Neural cell (in vitro differentiated cells): ENCODE data around the gene LMBRD1.

Experiments
- CTCF ChIP-seq: fragments of 450-650 bp; IDR thresholded peaks from 2 replicates; pipeline ENCODE4 v1.5.1; 2014; ENCODE audit warnings: antibody characterized with exemption, mild to moderate bottlenecking, moderate library complexity; ENCODE audit not compliant: poor library complexity, severe bottlenecking
- EP300 ChIP-seq: fragments of 450-650 bp; conservative IDR thresholded peaks from 2 replicates; pipeline ENCODE4 v1.6.1; 2014; ENCODE audit warnings: antibody characterized with exemption, mild to moderate bottlenecking, moderate library complexity; ENCODE audit not compliant: poor library complexity, severe bottlenecking
- EZH2 ChIP-seq: fragments of 200-600, 300-800 bp; shearing (Covaris generic), sonication (generic); IDR thresholded peaks from 2 replicates; pipeline ENCODE4 v1.6.1; 2014; ENCODE audit warnings: antibody characterized with exemption, low read length, borderline replicate concordance, mild to moderate bottlenecking; ENCODE audit not compliant: insufficient read depth, poor library complexity, severe bottlenecking
- POLR2AphosphoS5 ChIP-seq: IDR thresholded peaks from 2 replicates; pipeline ENCODE4 v1.6.1; 2012
- RAD21 ChIP-seq: fragments of 450-650 bp; conservative IDR thresholded peaks from 2 replicates; pipeline ENCODE4 v1.6.1; 2014; ENCODE audit warnings: antibody characterized with exemption, mild to moderate bottlenecking, moderate library complexity
- TAF1 ChIP-seq: IDR thresholded peaks from 2 replicates; pipeline ENCODE4 v1.6.1; 2012; ENCODE audit warnings: low read depth
- TF ChIP-seq, protein P1 (sequence below): IDR thresholded peaks from 2 replicates; pipeline ENCODE4 v1.6.1; 2012; ENCODE audit warnings: borderline replicate concordance

DNA sequence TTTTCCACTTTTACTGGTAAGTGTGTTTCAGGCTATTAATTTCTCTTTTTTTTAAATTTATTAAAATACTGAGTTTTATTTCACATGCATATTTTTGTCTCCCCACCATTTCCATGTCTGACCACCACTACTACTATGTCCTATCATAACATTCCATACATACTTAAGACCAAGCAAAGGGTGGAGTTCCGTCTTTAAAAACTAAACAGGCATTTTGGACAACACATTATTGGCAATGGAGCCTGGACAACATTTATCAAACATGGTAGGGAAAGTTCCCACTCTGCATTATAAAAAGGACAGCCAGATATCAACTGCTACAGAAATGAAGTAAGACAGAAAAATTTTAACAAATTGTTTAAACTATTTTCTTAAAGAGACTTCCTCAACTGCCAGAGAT is 91.9 kb downstream of the LMBRD1 start:
- TF ChIP-seq EZH2 (no peak), CTCF (no peak), RAD21 (no peak), TAF1 (no peak), POLR2AphosphoS5 (no peak), EP300 (no peak)
- TF ChIP-seq, protein P1, sequence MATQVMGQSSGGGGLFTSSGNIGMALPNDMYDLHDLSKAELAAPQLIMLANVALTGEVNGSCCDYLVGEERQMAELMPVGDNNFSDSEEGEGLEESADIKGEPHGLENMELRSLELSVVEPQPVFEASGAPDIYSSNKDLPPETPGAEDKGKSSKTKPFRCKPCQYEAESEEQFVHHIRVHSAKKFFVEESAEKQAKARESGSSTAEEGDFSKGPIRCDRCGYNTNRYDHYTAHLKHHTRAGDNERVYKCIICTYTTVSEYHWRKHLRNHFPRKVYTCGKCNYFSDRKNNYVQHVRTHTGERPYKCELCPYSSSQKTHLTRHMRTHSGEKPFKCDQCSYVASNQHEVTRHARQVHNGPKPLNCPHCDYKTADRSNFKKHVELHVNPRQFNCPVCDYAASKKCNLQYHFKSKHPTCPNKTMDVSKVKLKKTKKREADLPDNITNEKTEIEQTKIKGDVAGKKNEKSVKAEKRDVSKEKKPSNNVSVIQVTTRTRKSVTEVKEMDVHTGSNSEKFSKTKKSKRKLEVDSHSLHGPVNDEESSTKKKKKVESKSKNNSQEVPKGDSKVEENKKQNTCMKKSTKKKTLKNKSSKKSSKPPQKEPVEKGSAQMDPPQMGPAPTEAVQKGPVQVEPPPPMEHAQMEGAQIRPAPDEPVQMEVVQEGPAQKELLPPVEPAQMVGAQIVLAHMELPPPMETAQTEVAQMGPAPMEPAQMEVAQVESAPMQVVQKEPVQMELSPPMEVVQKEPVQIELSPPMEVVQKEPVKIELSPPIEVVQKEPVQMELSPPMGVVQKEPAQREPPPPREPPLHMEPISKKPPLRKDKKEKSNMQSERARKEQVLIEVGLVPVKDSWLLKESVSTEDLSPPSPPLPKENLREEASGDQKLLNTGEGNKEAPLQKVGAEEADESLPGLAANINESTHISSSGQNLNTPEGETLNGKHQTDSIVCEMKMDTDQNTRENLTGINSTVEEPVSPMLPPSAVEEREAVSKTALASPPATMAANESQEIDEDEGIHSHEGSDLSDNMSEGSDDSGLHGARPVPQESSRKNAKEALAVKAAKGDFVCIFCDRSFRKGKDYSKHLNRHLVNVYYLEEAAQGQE = no peak
